Stimulated activated CD8-positive, alpha-beta memory T cell treated with anti-CD3 and anti-CD28 coated beads, Interleukin-4, amount 100 ng/mL, for 48 hours (primary cell): ENCODE data around the gene C1R.
"Not testable (repeated sequence)": the region's sequence is repeated elsewhere in the genome, so short reads cannot be mapped to it uniquely, and the experiment has no call there.

Experiments
- DNase-seq: peaks from one replicate; pipeline ENCODE4 v3.0.0-alpha.2; 2020

C1R gene

DNA sequence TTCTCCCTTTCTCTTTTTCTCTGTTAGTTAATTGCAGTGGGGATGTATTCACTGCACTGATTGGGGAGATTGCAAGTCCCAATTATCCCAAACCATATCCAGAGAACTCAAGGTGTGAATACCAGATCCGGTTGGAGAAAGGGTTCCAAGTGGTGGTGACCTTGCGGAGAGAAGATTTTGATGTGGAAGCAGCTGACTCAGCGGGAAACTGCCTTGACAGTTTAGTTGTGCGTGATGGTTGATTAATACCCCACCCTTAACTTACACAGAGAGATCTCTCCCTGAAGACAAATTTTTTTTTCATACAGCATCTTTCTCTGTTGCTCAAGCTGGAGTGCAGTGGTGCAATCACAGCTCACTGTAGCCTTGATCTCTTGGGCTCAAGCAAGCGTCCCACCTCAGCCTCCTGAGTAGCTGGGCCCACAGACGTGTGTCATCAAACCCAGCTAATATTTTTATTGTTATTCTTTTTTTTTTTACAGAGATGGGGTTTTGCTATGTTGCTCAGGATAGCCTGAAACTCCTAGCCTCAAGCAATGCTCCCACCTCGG lies 27.1 kb downstream of the C1R start:
- no peak for DNase-seq

DNA sequence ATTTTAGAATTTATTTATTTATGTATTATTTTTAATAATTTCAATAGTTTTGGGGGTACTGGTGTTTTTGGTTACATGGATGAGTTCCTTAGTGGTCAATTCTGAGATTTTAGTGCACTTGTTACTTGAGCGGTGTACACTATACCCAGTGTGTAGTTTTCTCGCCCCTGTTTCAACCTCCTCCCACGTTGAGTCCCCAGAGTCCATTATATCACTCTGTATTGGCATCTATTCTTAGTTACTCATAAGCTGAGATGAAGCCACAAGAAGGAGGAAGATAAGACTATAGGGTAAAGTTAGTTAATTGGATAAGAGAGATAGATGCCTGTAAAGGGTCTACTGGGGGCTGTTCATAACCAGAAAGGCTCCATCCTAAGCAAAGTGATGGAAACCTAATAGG lies 27.7 kb downstream of the C1R start:
- DNase-seq = no peak

DNA sequence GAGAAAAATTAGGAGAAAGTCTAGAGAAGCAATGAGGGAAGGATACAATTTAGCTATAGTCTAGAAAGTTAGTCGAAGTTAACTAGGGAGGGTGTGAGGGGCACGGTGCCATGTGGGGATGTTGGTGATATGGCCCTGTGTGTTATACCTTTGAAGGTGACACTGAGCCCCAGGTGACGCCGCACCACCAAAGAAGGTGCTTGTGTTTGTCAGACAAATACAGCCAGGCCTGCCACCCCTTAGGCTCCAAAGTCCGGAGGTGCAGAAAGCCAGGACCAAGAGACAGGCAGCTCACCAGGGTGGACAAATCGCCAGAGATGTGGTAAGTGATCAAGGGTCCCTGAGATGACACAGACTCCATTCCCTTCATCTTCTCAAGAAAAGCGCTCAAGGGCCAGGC lies 30.6 kb downstream of the C1R start:
- DNase-seq = no peak

DNA sequence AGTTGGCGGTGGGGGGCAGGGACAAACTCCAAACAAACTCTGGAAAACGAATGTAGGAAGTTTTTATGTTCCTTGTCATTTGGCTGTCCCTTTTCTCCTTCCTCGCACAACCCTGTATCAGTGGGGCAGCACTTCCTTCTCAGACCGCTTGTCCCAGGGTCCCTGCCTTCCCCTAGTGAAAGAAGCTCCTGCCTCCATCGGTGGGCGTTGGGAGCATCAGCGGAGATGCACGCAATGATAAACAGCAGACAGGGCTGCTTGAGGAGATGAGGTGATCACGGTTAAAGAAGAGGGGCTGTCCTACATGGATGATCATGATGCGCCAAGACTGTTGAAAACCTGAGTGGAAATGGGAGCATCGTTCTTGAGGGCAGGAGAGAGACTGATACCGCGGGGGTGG lies 31.1 kb downstream of the C1R start:
- DNase-seq = no peak

DNA sequence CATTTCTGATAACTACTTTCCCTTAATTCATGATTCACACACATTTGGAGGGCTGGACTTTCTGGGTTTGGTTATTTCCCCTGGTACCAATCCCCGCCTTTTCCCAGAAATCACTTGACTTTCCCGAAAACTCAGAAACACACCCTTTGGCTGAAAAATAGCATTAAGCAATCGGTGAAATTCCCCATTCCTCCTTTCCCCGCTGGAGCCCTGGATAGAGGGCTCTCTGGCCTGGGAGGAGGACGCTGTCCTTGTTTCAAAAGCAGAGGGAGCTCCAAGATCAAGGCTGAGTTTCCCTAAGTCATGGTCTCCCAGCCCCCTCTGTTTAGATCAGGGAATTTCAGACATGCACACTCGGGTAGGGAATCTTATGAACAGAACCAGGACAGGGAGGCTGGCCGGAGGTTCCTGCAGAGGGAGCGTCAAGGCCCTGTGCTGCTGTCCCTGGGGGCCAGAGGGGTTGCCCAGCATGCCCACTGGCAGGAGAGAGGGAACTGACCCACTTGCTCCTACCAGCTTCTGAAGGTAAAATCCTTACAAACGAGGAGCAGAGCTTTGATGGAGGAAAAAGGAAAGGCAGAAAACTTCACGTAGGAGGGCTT lies 31.8 kb downstream of the C1R start, which contains the start of gene C1S:
Gene C1S (plus strand): TSS at position 366 of the 602 bp plus-strand sequence. CDS start 1,195 bp downstream, outside the sequence.
- DNase-seq = no peak

DNA sequence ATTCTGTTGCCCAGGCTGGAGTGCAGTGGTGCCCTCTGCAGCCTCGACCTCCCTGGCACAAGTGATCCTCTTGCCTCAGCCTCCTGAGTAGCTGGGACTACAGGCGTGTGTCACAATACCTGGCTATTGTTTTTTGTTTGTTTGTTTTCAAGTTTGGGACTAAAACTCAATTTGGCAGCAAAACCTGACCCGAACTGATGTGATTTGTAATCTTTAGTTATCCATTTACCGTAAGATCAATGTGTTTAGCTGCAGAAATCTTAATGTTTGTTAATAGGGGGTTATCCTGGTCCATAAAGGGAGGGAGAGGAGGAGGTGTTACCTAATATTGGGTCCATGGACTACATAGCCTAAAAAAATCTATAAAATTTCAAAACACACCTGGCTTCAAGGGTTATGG lies 32.5 kb downstream of the C1R start:
- DNase-seq = no peak

DNA sequence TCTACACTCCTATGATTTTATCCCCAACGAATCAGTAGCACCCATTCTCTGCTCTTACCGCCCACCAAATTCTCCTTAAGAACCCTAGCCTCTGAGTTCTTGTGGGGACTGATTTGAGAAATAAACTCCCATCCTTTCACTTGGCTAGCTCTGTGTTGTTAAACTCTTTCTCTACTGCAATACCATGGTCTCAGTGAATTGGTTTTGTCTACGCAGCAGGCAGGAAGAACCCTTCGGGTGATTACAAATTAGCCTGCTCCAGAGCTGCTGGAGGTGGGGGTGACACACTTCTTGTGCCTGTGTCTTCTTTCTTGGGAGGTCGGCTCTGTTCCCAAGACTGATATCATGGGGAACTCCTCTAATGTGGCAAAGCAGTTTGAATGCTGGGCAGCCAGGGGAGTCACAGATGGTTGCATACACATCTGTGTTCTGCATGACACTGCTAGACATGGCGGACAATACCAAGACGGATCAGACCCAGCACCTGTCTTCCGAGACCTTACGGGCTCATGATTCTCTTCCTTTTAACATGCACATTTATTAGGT lies 33.3 kb downstream of the C1R start:
- DNase-seq = no peak

DNA sequence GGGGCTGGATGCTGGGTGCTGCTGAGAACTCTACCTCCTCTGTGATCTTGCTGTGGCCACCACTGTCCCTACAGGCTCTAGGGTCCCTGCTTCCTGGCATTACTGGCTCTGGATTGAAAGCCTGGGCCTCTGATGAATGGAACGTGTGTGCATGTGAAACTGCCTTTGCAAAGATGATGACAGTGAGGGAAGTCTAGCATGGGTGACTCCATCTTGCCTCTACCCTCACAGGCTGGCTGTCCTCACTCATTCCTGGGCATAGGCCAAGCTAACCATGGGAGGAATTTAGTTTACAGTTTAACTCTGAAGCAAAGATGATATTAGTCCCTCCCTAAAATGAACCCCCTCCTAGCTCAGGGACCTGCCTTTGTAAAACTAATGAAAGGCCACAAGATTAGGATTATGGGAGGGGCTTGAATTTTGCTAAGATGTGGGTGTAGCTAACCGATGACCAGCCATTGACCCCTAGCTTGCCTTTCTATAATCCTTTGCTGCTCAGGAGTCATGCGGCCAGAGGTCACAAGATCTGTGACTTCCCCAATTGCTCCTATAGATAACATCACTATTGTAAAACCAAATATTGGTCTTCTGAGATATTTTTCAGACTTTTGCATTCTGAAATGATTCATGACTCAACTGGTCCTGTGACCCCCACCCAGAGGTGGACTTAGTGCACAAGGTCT lies 33.9 kb downstream of the C1R start:
- no peak for DNase-seq

DNA sequence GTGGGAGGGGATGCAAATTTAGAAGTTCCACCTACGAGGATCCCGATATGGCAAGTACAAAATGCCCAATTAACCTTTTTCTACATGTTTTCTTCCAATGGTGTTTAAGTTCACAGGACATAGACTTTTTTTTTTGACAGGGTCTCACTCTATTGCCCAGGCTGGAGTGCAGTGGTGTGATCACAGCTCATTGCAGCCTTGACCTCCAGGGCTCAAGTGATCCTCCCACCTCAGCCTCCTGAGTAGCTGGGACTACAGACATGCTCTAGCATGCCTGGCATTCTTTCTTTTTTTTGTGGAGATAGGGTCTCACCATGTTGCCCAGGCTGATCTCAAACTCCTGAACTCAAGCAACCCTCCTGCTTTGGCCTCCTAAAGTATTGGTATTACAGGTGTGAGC lies 36.5 kb downstream of the C1R start:
- DNase-seq = not testable (repeated sequence)

DNA sequence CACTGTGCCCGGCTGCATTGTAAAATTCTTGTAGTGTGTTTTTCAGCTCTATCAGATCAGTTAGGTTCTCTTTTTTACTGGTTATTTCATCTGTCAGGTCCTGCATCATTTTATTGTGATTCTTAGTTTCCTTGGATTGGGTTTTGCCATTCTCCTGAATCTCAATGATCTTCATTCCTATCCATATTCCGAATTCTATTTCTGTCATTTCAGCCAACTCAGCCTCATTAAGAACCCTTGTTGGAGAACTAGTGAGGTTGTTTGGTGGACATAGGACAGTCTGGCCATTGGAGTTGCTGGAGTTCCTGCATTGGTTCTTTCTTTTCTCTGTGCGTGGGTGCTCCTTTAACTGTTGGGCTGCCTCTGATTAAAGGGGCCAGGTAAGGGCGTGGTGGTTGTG lies 37.3 kb downstream of the C1R start:
- no peak for DNase-seq

DNA sequence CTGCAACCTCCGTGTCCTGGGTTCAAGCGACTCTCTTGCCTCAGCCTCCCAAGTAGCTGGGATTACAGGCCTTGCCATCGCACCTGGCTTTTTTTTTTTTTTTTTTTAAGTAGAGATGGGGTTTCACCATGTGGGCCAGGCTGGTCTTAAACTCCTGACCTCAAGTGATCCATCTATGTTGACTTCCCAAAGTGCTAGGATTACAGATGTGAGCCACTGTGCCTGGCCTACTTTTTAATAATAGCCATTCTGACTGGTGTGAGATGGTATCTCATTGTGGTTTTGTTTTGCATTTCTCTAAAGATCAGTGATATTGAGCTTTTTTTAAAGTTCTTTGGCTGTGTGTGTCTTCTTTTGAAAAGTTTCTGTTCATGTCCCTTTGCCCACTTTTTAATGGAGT lies 42.3 kb downstream of the C1R start:
- not testable (repeated sequence) for DNase-seq

DNA sequence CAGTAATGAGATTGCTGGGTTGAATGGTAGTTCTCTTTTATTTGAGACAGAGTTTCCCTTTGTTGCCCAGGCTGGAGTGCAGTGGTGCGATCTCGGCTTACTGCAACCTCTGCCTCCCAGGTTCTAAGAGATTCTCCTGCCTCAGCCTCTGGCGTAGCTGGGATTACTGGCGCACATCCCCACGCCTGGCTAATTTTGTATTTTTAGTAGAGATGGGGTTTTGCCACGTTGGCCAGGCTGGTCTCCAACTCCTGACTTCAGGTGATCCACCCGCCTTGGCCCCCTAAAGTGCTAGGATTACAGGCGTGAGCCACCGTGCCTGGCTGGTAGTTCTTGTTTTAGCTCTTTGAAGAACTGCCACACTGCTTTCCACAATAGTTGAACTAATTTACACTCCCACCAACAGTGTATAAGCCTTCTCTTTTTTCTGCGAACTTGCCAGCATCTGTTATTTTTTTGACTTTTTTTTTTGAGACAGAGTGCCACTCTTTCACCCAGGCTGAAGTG lies 42.7 kb downstream of the C1R start:
- not testable (repeated sequence) for DNase-seq

DNA sequence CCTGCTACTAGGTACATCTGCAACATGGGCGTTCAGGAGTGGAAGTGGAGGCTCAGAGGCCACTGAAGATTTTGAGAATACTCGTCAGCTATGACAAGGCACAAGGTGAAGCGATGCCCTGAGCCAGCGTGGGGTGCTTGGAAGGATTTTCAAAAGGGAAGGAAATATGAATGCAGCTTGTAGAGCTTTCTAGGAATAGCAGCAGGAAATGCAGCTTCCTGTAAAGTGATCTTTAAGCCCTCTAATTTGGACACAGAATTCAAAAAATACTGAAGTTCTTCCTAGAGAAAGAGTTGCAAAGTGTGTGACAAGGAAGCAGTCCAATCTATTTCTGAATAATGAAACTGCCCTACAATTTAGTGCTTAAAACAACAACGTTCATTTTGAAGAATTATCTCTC lies 44.9 kb downstream of the C1R start:
- no peak for DNase-seq

DNA sequence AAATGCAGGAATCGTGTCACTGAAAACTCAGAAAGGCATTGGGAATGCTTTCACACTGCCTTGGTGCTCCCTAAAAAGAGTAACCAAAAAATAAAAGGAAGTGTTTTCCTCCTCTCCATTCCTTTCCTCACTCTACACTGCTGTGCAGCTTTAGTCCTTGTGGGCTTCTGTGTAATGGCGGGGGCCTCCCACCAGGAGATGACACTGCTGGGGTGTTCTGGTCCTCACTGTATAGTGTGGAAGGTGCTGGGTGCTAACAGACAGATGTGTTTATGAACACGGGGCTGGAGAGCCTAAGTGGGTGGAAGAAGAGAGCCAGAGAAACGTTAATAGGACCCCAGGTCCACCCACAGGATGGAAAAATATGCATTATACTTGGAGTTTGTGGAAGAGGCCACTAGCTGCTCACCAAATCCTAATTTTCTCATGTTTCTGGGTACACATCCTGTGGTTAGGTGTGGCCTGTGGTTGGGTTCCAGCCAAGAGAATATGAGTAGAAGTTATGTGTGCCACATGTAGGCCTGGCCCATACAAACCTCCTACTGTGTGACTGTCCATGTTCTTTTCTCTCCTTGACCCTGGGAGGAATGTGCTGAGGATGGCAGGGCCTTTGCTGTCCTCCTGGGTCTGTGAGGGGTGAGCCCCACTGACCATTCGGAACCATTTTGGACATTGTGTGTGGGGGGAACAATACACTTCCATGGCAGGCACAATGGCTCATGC lies 45.7 kb downstream of the C1R start:
- DNase-seq = no peak

DNA sequence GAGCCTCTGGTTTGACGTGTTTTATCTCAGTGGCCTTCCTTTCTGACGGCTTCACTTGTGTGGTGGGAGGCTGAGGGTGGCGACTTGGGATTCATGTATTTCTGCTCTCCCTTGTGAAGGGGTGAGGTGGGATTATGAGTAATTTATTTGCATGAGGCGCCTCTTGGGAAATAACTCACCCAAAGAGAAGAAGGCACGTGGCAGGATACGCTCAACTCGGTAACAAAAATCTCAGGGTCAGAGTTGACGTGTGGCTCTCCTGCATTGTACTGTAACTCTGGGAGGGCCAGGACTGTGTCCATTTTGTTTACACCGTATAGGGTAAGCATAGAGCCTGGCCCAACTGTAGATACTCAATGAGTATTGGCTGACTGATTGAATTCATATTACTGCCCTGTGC lies 46.3 kb downstream of the C1R start:
- DNase-seq = no peak

DNA sequence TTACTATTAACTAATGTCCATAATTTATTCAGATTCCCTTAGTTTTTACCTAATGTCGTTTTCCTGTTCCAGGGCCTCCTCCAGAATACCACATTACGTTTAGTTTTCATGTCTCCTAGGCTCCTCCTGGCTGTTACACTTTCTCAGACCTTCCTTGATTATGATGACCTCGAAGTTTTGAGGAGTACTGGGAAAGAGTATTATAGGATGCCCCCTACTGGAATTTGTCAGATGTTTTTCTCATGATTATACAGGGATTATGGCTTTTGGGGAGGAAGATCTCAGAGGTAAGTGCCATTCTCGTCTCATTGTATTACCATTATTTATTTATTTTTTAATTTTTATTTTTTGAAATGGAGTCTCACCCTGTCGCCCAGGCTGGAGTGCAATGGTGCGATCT lies 49.4 kb downstream of the C1R start:
- no peak for DNase-seq

DNA sequence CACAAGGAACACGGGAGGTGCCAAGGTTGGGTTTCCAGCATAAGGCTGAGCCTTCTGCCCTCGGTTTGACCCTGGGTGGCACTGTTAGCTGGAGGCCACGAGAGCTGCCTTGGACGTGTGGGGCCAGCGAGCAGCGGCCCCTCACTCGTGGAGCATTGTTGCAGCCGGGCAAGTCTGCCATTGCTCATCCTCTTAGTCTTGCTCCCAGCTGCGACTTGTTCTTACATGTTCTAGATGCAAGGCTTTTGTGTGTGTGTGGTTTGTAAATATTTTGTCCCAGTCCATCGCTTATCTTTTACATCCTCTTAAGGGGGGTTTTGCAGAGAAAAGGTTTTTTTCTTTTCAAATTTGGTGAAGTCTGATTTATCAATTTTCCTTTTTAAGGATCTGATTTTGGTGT lies 52.8 kb downstream of the C1R start:
- no peak for DNase-seq

DNA sequence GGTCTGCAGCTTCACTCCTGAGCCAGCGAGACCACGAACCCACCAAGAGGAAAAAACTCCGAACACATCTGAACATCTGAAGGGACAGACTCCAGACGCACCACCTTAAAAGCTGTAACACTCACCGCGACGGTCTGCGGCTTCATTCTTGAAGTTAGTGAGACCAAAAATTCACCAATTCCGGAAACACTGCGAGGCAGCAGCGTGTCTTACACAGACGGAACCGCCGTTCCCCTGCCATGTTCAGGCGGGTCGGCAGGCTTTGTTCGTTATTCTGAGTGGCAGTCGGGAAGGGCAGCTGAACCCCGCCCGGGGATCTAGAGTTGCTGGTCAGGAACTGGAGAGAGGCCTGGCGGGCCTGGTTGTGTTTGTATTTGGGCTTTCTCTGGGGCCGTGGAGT lies 53.7 kb downstream of the C1R start:
- DNase-seq = no peak

DNA sequence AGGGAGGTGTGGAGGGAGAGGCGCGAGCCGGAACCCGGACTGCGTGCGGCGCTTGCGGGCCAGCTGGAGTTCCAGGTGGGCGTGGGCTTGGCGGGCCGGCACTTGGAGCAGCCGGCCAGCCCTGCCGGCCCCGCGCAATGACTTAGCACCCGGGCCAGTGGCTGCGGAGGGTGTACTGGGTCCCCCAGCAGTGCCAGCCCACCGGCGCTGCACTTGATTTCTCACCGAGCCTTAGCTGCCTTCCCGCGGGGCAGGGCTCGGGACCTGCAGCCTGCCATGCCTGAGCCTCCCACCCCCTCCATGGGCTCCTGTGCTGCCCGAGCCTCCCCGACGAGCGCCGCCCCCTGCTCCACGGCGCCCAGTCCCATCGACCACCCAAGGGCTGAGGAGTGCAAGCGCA lies 54.8 kb downstream of the C1R start:
- DNase-seq = not testable (repeated sequence)

DNA sequence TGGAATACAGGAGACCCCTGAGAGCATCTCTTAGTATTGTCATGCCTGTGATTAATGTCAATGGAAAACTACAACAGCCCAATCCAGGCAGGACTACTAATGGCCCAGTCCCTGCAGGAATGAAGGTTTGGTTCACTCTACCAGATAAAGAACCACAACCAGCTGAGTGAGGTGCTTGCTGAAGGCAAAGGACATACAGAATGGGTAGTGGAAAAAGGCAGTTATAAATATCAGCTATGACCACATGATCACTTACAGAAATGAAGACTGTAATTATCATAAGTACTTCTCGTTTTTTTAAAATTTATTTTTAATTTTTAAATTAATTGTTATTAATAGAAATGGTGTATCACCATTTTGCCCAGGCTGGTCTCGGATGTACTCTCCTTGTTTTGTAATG lies 56.8 kb downstream of the C1R start:
- no peak for DNase-seq

DNA sequence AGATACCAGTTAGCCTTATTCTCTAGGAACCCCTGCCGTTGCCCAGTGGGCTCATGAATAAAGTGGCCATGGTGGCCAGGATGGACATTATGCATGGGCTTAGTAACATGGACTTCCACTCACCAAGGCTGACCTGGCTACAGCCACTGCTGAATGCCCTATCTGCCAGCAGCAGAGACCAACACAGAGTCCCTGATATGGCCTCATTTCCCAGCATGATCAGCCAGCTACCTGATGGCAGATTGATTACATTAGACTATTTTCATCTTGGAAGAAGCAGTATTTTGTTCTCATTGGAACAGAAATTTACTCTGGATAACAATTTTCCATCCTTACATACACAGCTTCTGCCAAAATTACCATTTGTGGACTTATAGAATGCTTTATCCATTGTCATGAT lies 57.8 kb downstream of the C1R start:
- no peak for DNase-seq

DNA sequence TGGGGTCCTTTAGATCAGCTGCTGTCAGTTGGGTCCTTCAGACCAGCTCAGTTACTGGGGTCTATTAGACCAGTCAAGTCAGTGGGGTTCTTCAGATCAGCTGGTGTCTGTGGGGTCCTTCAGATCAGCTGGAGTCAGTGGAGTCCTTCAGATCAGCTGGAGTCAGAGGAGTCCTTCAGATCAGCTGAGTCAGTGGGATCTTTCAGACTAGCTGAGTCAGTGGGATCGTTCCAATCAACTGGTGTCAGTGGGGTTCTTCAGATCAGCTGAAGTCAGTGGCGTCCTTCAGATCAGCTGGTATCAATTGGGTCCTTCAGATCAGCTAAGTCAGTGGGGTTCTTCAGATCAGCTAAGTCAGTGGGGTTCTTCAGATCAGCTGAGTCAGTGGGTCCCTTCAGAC lies 59.3 kb downstream of the C1R start:
- no peak for DNase-seq

DNA sequence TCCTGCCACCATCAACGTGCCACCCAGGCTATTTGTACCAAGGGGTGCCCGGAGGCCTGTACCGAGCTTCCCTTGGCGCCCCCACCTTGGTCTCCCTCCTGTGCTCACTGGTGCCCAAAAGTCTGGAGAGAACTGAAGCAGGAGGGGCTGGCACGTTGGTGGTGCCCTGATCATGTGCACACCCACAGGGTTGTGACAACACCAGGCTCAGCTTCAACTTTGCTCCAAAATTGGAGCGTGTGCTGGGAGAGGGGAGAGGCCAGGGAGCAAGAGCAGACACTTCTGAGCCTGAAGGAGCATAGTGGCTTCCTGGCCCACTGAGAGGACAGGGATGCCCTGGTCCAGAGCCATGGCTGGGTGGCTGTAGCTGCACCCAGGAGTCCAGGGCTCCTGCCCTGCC lies 60.9 kb downstream of the C1R start:
- DNase-seq = no peak
